ENCODE results near the gene GASK1A. TPM values are rescaled to one million over a fixed set of nuclear protein-coding genes. Genes with fewer than 3 reads are reported as not detected.

The GASK1A gene
- total and polyA plus RNA-seq, 10 donors, result 0.43 to 4.0 (median 1.8) TPM

GRCh38 chr3:42988566-42988965 lies 9.5 kb downstream of the GASK1A start:
- peaks cover 0 to 11% (median 0%) of the 10 kb centered on the region in 7 donors for H3K27me3 ChIP-seq (replicated peaks in 1 of 7)
- no peaks in the 10 kb centered on the region for H3K36me3 ChIP-seq
- TF ChIP-seq CTCF (IDR thresholded peaks at IDR 0.05 in 8 of 11, conservative IDR thresholded peaks at IDR 0.05 in 3 of 11), result no peak
- no peak for TF ChIP-seq POLR2AphosphoS5 (IDR thresholded peaks at IDR 0.05)
- TF ChIP-seq POLR2A (IDR thresholded peaks at IDR 0.05), result no peak
- H3K27ac ChIP-seq, result no peak overlapping the region
- 82 to 91% (median 87%) methylated on average over 5 of the region's 5 CpGs for WGBS, 5 donors
- no peaks in the 10 kb centered on the region for H3K4me1 ChIP-seq
- no peak overlapping the region for H3K4me3 ChIP-seq
- DNase-seq, result no peak
- H3K9me3 ChIP-seq, result no peaks in the 10 kb centered on the region
- intact Hi-C loops (cut with DNase I; ENCODE audit: low total_unique reads), result no loop called here

- H3K4me3 ChIP-seq, result no peak overlapping the region
- H3K36me3 ChIP-seq, result no peaks in the 10 kb centered on the region
- no peak for TF ChIP-seq CTCF (IDR thresholded peaks at IDR 0.05 in 8 of 11, conservative IDR thresholded peaks at IDR 0.05 in 3 of 11)
- no peak for TF ChIP-seq POLR2AphosphoS5 (IDR thresholded peaks at IDR 0.05)
- no peak for TF ChIP-seq POLR2A (IDR thresholded peaks at IDR 0.05)
- H3K9me3 ChIP-seq, result no peaks in the 10 kb centered on the region
- no peak for DNase-seq
- WGBS, 5 donors, result 85 to 92% (median 86%) methylated on average over 11 of the region's 11 CpGs
- H3K27ac ChIP-seq, result no peak overlapping the region
- no peaks in the 10 kb centered on the region for H3K4me1 ChIP-seq
- intact Hi-C loops (cut with DNase I; ENCODE audit: low total_unique reads), result no loop called here
- H3K27me3 ChIP-seq (replicated peaks in 1 of 7), result peaks cover 0 to 6% (median 0%) of the 10 kb centered on the region in 7 donors
Observed at GRCh38 chr3:42991341-42992315, 12.5 kb downstream of the GASK1A start.

GRCh38 chr3:42994595-42994994 lies 15.5 kb downstream of the GASK1A start:
- Histone ChIP-seq H3K27ac (no peak overlapping the region), H3K9me3 (no peaks in the 10 kb centered on the region), H3K27me3 (replicated peaks in 1 of 7) (no peaks in the 10 kb centered on the region), H3K4me1 (peaks cover 0 to 15% (median 0%) of the 10 kb centered on the region in 6 donors), H3K4me3 (no peak overlapping the region), H3K36me3 (no peaks in the 10 kb centered on the region)
- TF ChIP-seq POLR2AphosphoS5 (IDR thresholded peaks at IDR 0.05), result no peak
- no peak for TF ChIP-seq POLR2A (IDR thresholded peaks at IDR 0.05)
- TF ChIP-seq CTCF (IDR thresholded peaks at IDR 0.05 in 8 of 11, conservative IDR thresholded peaks at IDR 0.05 in 3 of 11), result no peak
- intact Hi-C loops (cut with DNase I; ENCODE audit: low total_unique reads), result no loop called here
- no peak for DNase-seq
- 79 to 90% (median 85%) methylated on average over 3 of the region's 3 CpGs for WGBS, 5 donors

GRCh38 chr3:42996021-42996420 lies 16.9 kb downstream of the GASK1A start:
- Histone ChIP-seq H3K9me3 (no peaks in the 10 kb centered on the region), H3K27ac (peak overlapping the region in 3 of 8 donors; percentile 38 to 59 (median 42)), H3K4me1 (peaks cover 0 to 15% (median 0%) of the 10 kb centered on the region in 6 donors), H3K36me3 (no peaks in the 10 kb centered on the region), H3K4me3 (no peak overlapping the region), H3K27me3 (replicated peaks in 1 of 7) (no peaks in the 10 kb centered on the region)
- TF ChIP-seq POLR2A (IDR thresholded peaks at IDR 0.05), result no peak
- TF ChIP-seq POLR2AphosphoS5 (IDR thresholded peaks at IDR 0.05), result no peak
- no peak for TF ChIP-seq CTCF (IDR thresholded peaks at IDR 0.05 in 8 of 11, conservative IDR thresholded peaks at IDR 0.05 in 3 of 11)
- no peak for DNase-seq
- intact Hi-C loops (cut with DNase I; ENCODE audit: low total_unique reads), result no loop called here
- 68 to 91% (median 83%) methylated on average over 4 of the region's 4 CpGs for WGBS, 5 donors
